NCI-H2227 treated with DMSO at 0.1 percent for 48 hours (cell line): Measurements from ENCODE around the gene HSD3B7.
"Not testable (repeated sequence)": the region's sequence is repeated elsewhere in the genome, so short reads cannot be mapped to it uniquely, and the experiment has no call there.

Experiments used
- DNase-seq: peaks from one replicate; lab custom pipeline; 2025; lab: John Stamatoyannopoulos, UW

The HSD3B7 gene

DNA sequence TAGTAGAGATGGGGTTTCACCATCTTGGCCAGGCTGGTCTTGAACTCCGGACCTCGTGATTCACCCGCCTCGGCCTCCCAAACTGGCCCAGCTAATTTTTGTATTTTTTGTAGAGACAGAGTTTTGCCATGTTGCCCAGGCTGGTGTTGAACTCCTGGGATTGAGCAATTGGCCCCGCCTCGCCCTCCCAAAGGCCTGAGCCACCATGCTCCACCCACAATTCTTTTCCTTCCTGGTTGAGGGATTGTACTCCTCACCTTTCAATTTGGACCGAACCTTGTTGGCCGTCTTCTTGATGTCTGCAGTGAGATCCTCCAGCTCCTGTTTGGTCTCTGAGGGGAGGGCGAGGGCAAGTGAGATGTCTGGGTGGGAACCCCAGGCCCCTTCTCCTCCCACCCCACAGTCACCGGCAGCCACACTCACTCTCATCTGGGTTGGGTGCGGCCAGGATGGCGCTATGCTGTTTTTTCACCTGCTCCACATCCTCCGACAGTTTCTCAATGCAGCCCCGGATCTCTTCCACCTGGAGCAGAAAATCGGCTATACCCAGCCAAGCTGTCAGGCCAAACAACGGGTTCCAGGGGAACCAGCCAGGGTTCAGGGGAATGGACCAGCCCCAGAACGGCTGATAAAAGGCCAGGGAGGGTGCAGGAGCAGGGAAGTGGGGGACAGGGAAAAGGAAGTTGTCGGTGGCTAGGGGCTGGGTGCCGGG is 15.8 kb downstream of the HSD3B7 start:
- DNase-seq = no peak

DNA sequence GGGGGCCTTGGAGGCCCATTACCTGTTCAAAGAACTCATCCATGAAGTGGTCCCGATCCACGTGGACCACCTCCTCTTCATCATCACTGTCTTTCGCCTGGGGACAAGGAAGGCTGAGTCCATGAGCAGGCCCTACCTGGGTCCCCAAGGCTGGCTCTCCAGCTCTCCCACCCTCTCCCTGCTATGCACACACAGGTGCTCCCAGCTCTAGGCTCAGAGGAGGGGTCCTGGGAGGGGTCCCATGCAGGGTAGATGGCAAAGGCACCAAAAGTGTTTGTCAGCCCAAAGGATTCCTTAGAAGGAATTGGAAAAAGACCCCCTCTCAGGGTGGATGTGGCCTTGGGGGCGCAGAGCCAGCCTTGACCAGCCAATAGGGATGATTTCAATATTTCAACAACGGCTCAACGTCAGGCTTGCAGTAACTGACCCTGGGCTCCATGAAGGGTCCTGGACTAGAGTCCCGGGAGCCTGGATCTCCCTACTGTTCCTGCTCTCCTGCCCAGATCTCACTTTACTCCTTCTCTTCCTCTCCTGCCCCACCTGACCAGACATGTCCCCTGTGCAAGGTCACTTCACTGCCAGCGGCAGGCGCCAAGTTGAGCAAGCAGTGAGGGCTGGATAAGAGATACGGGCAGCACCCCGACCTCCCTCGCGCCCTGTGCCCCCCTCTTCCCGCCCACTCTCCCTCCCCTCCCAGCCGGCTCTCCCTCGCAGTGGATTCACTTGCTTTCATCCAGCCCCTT is 16.7 kb downstream of the HSD3B7 start:
- no peak for DNase-seq

DNA sequence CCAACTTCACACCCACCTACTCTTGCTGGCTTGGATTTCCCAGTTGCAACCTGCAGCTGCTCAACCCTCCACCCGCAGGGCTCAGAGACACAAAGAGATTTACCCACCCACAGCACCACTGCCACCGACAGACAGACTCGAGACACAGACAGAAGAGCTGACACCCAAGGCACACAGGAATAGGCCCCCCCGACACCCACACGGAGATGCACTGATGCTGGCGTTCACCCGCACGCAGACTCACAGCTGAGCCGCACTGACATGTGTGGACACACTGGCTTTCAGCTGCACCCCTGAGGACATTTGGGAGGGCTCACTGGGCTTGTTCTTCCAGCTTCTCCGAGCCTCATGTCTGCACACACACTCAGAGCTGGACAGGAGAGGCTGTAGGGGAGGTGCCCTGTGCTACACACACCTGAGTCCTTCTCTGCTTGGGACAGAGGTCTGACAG is 17.3 kb downstream of the HSD3B7 start:
- no peak for DNase-seq

DNA sequence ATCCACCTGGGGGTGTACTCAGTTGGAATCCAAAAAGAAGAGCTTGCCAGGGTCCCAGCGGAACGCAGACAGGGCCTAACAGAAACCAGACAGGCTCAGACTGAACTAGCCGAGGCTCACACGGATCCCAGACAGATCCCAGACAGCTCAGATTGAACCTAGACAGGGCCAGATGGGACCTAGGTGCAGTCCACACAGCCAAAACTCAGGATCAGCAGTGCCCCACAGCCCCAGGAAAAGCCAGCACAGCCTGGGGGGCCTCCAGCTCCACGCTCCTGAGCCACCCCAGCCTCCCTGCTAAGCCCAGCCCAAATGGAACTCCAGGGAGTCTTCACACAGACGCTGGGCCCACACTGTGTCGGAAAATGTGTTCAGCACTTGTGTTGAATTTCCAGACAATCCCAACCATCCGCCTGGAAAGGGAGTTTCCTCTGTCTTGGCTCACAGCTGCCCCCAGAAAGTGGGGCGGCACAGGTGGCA is 17.9 kb downstream of the HSD3B7 start:
- DNase-seq = no peak

DNA sequence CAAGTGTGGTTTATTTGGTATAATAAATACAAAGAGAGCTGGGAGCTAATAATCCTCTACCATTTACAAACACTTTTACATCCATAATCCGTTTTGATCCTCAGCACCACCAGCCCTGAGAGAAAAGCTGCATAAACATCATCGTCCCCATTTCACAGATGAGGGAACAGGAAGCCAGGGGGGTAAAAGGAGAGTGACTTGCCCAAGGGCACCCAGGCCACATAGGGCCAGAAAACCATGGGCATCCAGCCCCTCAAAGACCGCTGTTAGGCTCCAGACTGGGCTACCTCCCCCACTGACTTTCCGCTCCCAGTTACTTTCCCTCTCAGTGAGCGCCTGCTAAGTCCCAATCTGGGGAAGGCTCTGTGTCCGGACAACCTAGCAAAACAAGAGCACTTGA is 18.7 kb downstream of the HSD3B7 start:
- DNase-seq = no peak

DNA sequence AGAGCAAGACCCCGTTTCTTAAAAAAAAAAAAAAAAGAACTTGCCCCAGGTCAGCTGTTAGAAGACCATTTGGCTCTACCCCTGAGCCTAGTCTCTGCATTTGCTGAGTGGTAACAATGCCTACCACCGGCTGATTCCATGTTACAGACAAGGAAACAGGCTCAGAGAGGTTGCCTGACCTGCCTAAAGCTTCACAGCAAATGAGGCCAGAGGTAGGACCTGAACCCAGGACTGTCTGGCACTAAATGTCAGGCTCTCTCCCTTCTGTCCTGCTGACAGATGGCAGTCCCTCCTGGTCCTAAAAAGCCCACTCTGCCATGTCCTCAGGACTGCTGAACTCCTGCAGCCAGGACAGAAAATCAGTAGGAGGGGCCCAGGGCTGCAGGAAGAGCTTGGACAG is 19.7 kb downstream of the HSD3B7 start:
- no peak for DNase-seq

DNA sequence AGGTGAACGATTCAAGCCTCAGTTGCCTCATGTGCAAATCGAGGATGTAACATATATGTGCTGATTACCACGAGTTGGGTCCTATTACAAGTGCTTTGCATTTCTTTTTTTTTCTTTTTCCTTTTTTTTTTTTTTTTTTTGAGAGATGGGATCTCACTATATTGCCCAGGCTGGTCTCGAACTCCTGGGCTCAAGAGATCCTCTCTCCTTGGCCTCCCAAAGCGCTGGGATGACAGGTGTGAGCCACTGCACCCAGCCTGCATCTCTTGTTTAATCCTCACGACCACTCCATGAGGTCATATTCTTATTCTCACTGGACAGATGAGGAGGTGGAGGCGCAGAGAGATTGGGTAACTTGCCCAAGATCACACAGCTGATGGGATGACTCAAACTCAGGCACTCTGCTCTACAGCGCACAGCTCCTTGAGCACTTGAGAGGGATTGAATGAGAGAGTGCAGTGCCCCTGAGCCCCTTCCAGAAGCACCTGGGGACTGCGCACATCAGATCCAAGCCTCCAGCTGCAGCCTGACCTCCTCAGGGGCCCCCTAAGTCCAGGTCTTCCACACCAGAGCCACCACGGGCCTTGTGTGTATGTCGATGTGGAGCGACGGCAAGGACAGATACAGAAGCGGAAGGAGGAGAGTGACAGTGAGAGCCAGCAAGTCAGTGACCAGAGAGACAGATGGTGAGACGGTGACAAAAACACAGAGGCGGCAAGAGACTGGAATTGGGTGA is 20.5 kb downstream of the HSD3B7 start:
- no peak for DNase-seq

GRCh38 chr16:31006086-31006385 is 21.0 kb downstream of the HSD3B7 start:
- DNase-seq = no peak

DNA sequence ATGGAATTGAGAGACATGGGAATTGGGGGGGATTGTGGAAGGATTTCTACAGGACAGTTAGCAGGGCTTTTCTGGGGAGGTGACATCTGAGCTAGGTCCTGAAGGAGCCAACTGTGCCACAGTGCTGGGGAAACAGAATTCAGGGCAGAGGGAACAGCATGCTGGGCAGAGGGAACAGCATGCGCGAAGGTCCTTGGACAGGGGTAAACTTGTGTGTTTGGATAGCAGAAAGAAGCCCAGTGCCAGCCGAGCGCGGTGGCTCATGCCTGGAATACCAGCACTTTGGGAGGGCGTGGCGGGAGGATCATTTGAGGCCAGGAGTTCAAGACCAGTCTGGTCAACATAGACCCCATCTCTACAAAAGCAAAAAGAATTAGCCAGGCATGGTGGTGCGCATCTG is 21.6 kb downstream of the HSD3B7 start:
- no peak for DNase-seq

- no peak for DNase-seq
Measured at GRCh38 chr16:31007684-31008083, 22.7 kb downstream of the HSD3B7 start.

DNA sequence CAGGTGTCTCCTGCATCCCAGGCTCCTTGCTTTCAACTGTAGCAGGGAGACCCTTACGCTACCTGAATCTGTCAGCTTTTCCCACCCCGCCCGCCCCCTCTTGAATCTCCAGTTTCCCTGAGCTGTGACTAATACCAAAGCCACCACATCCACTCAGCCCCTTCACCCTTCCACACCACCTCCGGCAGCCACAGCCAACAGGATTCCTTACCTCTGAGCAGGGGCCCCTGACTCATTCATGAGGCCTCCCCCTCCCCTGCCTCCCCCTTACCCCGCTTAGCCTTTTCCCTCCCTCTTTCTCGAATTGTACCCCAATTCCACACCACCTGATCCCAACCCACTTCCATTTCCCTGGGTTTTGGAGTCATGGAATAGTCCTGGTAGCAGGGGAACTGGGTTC is 23.1 kb downstream of the HSD3B7 start:
- no peak for DNase-seq

GRCh38 chr16:31008551-31008950 is 23.5 kb downstream of the HSD3B7 start:
- no peak for DNase-seq

DNA sequence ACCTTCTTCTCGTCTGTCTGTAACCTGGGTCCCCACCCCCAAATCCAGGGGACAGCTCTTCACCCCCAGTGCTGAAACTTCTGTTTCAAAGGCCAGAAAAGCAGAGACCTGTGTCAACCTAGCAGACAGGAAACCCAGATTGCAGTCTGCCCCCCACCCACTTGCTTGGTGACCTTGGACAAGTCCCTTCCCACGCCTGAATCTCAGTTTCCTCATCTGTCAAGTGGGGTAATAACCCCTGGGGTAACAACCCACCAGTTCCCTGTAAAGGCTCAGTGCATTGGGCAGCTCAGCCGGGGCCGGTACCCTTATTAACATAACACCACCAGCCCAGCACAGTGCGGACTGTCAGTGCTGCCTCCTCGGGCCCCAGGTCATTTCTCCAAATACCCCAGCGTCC is 24.1 kb downstream of the HSD3B7 start:
- no peak for DNase-seq

DNA sequence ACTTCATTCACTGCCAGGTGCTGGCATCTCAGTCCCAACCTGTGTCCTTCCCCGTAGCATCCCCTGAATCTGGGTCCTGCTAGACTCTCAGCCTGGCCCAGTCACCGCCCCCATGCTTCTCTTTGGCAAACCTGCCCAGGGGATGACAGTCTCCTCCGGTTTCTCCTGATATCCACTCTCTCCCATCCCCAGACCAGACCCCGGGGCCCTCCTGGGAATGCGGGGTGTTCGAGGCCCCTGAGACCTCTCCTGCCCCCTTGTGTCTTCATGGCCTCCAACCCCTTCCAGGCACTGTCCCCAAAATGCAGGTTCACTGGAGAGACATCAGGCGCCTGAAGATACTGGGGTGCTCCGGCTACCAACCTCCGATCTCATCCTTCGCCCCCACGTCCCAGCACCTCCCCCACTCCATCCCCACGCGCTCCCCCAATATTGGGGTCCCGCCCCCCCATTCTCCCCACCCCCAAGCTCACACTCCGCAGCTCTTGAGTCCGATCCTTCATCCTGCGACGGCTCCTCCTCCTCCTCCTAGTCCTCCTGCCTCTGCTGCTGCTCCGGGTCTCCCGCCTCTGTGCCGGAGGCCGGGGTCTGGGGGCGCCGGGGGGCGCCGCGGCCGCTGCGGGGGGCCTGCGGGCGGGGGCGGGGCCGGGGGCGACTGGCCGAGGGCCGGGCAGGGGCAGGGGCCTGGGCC is 25.0 kb downstream of the HSD3B7 start:
- DNase-seq = no peak

- DNase-seq = peak; percentile 73
Measured at GRCh38 chr16:31010585-31011325, 25.7 kb downstream of the HSD3B7 start, which contains the start of gene STX1B. Gene STX1B (minus strand): TSS chr16:31010638. CDS start chr16:31010396, 242 bp downstream.

- not testable (repeated sequence) for DNase-seq
Measured at GRCh38 chr16:31011815-31012214, 26.8 kb downstream of the HSD3B7 start.

- not testable (repeated sequence) for DNase-seq
Measured at GRCh38 chr16:31013292-31013691, 28.3 kb downstream of the HSD3B7 start.

- DNase-seq = no peak
Measured at GRCh38 chr16:31016018-31016417, 31.0 kb downstream of the HSD3B7 start.

DNA sequence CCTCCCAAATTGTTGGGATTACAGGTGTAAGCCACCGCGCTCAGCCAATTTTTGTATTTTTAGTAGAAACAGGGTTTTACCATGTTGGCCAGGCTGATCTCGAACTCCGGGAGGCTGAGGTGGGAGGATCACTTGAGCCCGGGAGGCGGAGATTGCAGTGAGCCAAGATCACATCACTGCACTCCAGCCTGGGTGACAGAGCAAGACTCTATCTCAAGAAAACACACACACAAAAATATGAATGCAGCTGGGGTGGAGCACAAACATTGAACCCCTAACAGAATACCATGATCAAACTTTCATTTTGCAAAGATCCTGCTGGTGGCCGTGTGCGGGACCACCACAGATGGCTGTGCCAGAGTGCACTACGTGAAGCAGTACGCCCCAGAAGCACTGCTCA is 32.7 kb downstream of the HSD3B7 start:
- DNase-seq = not testable (repeated sequence)

GRCh38 chr16:31020536-31020935 is 35.5 kb downstream of the HSD3B7 start:
- DNase-seq = no peak

DNA sequence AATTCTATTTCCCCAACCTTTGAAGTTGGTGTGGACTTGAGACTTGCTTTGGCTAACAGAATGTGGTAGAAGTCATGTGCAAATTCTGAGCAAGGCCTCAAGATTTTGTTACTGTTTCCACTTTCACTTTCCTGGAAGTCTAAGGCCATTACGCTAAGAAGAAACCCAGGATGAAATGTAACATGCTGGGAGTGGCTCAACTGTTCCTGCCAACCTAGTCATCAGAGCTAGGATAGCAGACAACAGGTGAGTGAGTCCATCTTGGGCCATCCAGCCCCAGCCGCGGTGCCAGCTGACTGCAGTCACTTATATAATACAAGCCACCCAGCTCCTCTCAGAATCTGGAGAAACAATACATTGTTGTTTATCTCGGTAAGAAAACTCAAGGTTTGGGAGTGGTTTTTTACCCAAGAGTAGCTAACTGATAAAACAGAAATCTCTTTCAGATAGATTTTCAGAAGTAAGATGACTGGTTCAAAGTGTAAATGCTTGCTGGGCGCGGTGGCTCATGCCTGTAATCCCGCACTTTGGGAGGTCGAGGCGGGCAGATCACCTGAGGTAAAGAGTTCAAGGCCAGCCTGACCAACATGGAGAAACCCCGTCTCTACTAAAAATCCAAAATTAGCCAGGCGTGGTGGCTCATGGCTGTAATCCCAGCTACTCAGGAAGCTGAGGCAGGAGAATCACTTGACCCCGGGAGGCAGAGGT is 37.7 kb downstream of the HSD3B7 start:
- DNase-seq = no peak
